GM19023 (cell line): ENCODE measurements around the gene TSPAN4.
A peak's percentile ranks its signal among the peaks of the same experiment; 100 is the strongest.

Experiments
- ATAC-seq: cut with Tn5 transposase; IDR thresholded peaks from one replicate; pipeline ENCODE4 v1.9.1; 2021; ENCODE audit warnings: mild to moderate bottlenecking, moderate library complexity; ENCODE audit not compliant: unreplicated experiment

Gene TSPAN4

DNA sequence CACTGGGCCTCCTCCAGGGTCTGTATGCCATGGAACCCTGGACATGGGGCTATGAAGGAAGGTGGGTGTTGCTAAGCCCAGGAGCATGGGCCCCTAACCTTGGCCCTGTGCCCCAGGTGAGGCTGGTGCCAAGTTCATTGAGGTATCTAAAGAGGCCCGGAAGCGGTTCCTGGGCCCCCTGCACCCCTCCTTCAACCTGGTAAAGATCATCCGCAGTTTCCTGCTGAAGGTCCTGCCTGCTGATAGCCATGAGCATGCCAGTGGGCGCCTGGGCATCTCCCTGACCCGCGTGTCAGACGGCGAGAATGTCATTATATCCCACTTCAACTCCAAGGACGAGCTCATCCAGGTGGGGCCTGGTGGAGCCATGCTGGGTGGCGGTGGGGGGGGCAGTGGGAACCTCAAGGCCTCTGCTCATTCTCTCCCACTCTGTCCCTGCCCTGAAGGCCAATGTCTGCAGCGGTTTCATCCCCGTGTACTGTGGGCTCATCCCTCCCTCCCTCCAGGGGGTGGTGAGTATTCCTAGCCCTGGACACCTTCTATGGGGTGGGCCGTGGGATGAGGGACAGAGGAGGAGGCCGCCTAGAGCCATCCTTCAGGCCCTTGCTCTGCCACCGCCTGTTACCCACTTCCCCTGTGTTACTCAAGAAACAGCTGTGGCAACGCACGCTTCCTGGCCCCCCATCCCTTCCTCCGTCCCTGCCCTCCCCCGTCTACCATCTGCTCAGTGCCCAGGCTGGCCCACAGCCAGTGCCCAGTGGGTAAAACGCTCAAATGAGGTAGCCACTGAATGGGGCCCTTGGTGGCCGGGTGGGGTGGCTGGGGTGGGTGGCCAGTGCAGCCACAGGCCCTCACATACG lies 20.9 kb upstream of the TSPAN4 start:
- no peak for ATAC-seq

DNA sequence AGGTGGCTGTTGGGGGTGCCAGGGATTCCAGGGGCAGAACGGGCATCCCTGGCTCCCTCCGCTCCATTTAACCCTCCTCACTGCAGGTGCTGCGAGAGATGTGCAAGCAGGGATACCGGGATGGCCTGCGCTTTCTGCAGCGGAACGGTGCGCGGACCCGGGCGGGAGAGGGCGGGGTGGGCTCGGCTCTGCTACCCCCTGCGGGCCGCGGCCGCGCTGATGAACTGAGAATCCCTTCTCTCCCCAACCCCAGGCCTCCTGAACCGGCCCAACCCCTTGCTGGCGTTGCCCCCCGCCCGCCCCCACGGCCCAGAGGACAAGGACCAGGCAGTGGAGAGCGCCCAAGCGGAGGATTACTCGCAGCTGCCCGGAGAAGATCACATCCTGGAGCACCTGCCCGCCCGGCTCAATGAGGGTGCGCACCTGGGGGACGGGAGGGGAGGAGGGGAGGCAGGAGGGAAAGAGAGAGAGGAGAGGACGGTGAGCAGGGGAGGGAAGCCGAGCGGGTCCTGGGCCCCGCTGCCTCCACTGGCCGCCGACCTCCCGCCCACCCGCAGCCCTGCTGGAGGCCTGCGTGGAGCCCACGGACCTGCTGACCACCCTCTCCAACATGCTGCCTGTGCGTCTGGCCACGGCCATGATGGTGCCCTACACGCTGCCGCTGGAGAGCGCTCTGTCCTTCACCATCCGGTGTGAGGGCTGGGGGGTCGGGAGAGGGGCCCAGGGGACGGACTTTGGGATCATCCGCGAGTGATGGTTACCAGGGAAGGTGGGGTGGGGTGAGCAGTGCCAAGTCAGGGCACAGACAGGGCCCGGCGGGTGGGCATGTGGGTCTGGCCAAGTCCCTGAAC lies 19.0 kb upstream of the TSPAN4 start:
- ATAC-seq: no peak

DNA sequence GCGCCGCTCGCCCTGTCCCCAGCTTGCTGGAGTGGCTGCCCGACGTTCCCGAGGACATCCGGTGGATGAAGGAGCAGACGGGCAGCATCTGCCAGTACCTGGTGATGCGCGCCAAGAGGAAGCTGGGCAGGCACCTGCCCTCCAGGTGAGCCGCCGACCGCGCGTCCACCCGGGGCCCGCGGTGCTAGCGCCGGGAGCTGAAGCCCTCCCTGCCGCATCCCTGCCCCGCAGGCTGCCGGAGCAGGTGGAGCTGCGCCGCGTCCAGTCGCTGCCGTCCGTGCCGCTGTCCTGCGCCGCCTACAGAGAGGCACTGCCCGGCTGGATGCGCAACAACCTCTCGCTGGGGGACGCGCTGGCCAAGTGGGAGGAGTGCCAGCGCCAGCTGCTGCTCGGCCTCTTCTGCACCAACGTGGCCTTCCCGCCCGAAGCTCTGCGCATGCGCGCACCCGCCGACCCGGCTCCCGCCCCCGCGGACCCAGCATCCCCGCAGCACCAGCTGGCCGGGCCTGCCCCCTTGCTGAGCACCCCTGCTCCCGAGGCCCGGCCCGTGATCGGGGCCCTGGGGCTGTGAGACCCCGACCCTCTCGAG lies 18.3 kb upstream of the TSPAN4 start:
- no peak for ATAC-seq

DNA sequence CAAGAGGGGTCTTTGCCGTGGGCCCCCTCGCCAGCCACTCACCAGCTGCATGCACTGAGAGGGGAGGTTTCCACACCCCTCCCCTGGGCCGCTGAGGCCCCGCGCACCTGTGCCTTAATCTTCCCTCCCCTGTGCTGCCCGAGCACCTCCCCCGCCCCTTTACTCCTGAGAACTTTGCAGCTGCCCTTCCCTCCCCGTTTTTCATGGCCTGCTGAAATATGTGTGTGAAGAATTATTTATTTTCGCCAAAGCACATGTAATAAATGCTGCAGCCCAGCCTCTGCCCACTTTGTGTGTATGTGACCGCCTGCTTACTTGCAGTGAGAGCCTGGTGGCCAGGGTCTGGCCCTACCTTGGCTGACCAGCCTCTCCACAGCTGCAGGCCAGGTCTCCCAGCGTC lies 17.7 kb upstream of the TSPAN4 start:
- no peak for ATAC-seq

DNA sequence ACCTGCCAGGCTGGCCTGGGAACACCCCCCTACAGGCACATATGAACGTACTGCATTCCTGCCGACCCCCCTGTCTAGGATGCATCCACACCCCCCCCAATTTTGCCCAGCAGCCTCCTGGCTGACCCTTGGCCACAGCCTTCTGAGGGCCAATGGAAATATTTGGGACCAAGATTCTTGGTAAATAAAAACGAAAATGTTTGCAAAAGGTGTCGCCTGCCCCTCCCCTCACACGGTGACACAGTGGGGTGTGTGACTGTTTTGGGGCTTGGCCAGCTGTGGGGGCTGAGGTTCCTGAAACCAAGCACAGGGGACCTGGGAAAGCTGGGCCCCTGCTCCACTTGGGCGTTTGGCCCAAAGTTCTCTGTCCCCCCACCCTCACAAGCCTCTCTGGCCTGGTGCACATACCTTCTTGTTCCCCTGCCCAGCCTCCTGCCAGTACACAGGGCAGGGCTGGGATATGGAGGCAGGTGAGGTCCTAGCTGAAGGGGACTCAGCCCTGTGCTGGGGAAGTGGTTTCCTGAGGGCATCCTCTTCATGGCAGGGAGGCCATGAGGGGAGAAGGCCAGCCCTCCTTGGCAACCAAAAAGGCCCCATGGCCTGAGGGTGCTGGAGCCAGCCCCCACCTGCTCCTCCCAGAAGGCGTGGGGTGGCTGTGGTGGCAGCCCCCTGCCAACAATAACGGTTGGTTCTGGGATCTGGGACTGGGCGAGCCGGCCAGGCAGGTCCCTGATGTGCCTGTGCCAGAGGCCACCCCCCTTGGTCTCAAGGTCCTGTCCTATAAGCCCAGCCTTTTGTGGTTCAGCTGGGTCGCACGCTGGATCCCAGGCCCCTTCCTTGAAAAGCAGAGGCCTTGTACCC lies 17.1 kb upstream of the TSPAN4 start:
- ATAC-seq: no peak

DNA sequence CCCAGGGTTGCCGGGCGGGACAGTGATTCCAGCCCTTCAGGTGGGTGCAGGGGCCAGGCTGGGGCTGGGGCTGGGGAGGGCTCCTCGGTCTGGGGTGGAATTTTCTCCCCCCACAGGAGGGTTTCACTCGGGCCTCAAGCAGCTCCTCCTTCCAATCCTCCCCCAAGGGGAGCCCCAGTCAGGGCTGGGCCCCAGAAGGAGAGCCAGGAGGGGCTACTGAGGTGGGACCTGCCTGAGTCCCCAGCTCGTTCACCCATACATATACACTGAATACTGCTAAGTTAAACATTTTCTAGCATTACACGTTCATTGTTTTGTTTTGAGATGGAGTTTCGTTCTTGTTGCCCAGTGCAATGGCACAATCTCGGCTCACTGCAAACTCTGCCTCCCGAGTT lies 16.4 kb upstream of the TSPAN4 start:
- no peak for ATAC-seq

DNA sequence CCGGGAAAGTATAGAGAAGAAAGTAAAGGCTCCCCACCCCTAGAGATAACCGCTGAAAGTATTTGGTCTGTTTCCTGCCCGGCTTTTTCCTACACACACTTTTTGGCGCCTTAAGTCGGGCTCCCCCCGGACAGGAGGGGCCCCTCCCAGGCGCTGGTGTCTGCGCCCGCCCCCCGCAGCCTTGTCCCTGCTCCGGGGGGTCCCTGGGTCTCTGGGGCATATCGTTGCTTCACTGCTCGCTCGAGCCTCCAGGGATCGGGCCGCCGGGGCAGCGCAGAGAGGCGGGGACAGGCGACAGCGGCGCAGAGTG lies 15.9 kb upstream of the TSPAN4 start:
- no peak for ATAC-seq

DNA sequence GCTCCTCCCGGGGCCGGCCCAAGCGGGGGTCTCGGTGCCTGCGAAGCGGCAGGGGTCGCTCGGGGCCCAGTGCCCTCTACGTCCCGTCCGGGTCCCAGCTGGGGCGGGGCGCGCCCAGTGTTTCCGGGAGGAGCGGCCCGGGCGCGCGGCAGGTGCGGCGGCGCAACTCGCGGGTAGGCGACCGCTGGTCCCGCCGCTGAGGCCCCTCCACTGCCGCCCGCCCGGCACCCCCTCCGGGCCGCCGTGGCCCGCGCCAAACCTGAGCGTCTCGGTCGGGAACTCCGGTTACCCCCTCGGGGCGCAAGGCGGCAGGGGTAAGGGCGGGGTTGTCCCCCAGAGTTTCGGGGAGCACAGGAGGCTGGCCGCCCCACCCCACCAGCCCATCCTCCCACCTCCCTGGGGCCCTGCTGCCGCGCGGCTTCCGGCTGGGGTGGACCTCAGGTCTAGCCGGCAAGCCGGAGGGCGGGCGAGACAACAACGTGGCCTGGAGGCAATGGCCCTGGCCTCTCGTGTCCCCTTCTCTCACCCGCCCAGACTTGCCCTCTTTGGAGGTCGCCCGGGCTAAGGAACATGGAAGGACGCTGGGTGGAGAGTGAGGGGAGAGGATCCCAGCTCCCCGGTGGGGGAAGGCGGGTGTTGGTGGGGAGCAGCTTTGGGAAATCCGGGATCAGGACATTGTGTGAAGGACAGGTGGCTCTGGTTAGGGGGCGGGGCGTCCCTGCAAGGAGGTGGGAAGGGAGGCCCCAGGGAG lies 15.3 kb upstream of the TSPAN4 start:
- no peak for ATAC-seq

DNA sequence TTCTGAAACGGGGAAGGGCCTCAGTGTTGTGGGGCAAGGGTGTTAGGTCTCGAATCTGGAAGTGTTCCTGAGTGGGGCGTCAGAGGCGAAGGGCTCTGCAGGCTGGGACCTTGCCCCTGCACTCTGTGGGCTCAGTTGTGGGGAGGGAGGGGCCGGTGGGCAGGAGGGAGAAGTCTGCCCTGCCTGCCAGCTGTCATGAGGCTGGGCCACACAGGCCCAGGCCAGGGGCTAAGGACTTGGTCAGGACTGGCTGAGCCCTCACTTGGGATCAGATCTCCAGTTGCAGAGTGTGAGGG lies 14.8 kb upstream of the TSPAN4 start, which contains the start of gene CRACR2B:
CRACR2B (plus strand) TSS at position 23 of the 296 bp plus-strand sequence. CDS start 689 bp downstream, outside the sequence.
- ATAC-seq: no peak

DNA sequence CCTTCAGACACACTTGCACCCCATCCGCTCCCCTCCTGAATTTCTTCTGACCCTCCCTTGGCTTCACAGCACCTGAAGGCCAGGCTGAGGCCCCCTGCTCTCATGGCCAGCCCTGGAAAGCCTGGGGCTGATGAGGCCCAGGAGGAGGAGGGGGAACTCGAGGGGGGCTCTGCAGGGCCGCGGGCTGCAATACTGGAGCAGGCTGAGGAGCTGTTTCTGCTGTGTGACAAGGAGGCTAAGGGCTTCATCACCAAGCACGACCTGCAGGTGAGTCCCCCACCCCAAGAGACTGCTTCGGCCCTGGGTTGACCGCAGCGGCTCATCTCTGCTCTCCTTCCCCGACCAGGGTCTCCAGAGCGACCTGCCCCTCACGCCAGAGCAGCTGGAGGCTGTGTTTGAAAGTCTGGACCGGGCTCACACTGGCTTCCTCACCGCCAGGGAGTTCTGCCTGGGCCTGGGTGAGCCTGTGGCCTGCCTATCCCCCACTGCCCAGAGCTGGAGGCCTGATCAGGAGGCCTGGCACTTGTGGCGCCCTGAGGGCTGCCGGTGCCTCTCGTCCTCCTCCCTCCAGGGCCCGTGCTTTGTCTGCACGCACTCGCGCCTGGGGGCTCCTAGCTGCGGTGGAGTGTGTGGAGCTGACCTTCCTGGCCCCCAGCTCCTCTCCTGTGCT lies 14.0 kb upstream of the TSPAN4 start:
- no peak for ATAC-seq

DNA sequence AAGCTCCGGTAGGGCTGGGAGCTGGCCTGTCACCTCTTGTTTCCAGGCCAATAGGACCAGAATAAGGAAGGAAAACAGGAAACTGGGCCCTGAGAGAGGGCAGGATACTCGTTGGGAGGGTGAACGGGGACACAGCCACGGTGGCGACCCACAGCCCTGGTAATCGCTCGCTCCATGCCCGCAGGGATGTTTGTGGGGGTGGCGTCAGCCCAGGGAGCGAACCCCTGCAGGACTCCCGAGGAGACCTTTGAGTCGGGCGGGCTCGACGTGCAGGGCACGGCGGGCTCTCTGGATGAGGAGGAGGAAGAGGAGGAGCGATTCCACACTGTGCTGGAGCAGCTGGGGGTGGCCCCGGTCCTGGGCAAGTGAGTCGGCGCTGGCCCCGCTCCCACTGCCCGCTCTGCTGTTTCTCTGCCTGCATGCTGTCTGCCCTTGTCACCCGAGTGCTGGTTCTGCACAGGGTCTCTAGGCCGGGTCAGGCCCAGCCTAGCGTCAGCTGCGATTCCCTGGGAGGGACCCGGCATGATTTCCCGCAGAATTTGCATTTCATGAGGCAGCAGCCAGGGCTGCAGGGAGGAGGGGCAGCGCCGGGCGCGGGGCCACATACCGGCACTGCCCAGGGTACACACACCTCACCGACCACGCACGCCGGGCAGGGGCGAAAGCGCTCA lies 13.3 kb upstream of the TSPAN4 start:
- ATAC-seq: no peak

DNA sequence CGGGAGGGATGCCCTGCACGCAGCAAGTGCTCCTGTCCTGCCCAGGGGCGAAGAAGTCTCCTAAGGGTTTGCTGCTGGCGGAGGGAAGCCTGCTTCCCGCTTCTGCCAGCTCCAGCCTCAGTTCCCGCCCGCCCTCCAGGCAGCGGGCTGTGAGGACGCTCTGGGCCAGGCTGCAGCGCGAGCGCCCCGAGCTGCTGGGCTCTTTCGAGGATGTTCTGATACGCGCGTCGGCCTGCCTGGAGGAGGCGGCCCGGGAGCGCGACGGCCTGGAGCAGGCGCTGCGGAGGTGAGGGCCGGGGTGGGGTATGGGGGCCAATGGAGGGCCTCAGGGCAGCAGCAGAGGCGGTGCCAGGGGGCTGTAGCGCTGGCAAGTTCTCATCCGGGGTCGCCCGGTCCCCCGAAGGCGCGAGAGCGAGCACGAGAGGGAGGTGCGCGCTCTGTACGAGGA lies 12.8 kb upstream of the TSPAN4 start:
- no peak for ATAC-seq

DNA sequence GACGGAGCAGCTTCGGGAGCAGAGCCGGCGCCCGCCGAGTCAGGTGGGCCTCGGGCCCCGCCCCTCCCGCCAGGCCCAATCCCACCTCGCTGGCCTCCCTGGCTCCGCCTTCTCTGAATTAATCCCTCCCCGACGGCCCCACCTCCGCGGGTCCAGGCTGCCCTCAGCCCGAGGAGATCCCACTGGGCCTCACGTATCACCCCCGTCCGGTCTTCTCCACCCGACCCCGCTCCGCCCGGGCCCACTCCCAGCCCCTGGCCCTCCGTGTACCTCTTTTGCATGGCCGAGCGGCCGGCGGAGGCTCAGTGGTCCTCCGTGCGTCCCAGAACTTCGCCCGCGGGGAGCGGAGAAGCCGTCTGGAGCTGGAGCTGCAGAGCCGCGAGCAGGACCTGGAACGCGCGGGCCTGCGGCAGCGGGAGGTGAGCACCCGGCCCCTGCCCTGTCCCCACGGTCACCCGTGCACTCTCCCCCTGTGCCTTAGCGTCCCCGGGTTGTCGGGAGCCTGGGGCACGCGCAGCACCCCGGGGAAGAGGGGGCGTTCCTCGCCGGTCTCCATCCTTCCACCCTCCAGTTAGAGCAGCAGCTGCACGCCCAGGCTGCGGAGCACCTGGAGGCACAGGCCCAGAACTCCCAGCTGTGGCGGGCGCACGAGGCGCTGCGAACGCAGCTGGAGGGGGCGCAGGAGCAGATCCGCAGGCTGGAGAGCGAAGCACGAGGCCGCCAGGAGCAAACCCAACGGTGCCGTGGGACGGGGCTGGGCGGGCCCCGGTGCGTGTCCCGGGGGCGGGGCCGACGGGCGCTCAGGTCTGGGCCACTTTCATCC lies 12.1 kb upstream of the TSPAN4 start:
- ATAC-seq: no peak

DNA sequence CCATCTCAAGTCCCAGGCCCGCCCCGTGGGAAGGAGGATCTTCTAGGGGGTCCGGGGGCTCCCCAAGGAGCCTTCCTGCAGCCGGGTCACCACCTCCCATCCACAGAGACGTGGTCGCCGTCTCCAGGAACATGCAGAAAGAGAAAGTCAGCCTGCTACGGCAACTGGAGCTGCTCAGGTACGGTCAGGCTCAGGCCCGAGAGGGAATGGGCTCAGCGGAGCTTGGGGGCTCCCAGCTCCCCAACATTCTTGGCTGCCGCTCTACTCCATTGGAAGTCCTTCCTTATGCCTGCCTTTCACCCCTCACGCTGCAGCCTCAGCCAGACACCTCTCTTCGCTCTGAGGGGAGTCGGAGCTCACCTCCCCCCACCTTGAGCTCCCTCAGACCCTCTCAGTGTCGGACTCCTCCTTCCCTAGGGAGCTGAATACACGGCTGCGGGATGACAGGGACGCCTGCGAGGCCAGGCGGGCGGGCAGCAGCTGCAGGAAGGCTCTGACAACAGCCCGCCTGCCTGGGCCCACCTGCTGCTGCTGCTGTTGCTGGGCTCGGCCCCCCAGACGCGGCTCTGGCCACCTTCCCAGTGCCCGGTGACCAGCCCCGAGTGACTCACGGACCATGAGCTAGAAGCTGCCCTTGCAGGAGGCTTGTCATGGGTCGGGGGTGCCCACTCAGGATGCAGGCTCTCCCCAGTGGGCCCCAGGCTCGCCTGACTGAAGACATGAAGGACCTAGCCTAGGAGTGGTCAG lies 11.4 kb upstream of the TSPAN4 start:
- no peak for ATAC-seq

DNA sequence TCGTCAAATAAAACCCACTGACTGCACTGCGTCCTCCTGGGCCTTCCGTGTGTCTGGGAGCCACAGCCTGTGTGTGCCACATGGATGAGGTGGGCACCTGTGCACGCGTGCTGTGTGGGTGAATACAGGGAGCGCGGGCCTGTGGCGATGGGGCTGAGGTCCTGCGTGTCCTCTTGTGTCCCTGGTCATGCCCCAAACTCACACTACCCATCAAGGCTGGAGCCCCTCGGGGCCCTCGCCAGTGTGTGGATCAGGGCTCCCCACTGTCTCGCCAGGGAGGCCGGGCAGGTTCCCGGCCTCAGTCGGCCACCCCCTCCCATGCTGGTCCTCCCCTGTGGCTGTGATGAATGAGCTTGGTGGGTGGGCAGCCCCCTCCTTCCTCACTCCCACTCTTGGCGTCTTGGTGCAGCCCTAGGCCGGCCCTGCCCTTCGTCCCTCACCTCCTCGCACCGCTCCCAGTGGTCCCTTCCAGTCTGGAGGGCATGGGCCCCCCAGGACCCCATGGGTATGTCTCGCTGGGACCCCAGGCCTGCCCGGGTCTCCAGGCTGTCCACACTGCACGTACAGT lies 10.6 kb upstream of the TSPAN4 start:
- ATAC-seq: no peak

DNA sequence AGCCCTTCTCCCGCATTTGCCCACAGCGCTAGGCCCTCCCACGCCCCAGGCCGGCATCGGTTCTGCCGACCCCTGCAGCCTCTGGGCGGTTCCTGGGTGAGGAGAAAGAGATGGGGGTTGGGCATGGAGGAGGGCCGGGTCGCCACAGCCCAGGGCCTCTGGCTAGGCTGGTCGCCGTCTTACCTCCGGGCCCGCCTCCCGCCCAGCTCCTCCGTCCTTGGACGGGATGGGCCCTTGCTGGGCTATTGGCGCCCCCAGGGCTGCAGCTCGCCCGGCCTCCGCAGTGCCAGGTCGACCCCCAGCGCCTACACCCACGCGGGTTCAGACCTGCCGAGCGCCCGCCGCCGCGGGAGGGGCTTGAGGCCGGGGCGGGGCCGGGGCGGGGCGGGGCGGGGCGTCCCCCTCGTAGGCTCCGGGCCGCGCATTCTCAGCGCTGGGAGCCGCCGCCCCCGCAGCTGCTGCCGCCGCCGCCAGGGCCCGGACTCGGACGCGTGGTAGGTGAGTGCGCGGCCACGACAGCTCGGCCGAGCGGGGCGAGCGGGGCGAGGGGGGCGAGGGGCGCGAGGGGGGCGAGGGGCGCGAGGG lies 10.0 kb upstream of the TSPAN4 start, which contains the start of gene CD151:
CD151 (plus strand) TSS at position 424 of the 585 bp plus-strand sequence. CDS start 3,118 bp downstream, outside the sequence.
- ATAC-seq: peak; percentile 51
